GM19043 (cell line): ENCODE data around the gene IPCEF1.

ENCODE experiments used
- ATAC-seq: cut with Tn5 transposase; IDR thresholded peaks from one replicate; pipeline ENCODE4 v1.9.1; 2021; ENCODE audit warnings: low read depth; ENCODE audit not compliant: unreplicated experiment

The IPCEF1 gene

GRCh38 chr6:154356690-154357089 lies at the start of gene IPCEF1:
IPCEF1 (minus strand) TSS chr6:154356803; CDS start chr6:154265947, 90,856 bp downstream.
- ATAC-seq = peak; percentile 18

- ATAC-seq = no peak
These were observed 49.7 kb upstream of the IPCEF1 start for GRCh38 chr6:154406301-154406700.

GRCh38 chr6:154404791-154405400 lies 48.3 kb upstream of the IPCEF1 start:
- no peak for ATAC-seq

- no peak for ATAC-seq
These were observed 47.2 kb upstream of the IPCEF1 start for GRCh38 chr6:154403788-154404187.

- ATAC-seq = no peak
These were observed 45.6 kb upstream of the IPCEF1 start for GRCh38 chr6:154402081-154402780.

GRCh38 chr6:154399097-154399496 lies 42.5 kb upstream of the IPCEF1 start:
- no peak for ATAC-seq

GRCh38 chr6:154397491-154398195 lies 41.0 kb upstream of the IPCEF1 start:
- ATAC-seq = no peak

- no peak for ATAC-seq
These were observed 39.3 kb upstream of the IPCEF1 start for GRCh38 chr6:154395878-154396277.

- no peak for ATAC-seq
These were observed 38.7 kb upstream of the IPCEF1 start for GRCh38 chr6:154395316-154395715.

GRCh38 chr6:154394571-154394970 lies 38.0 kb upstream of the IPCEF1 start:
- no peak for ATAC-seq

GRCh38 chr6:154390034-154390433 lies 33.4 kb upstream of the IPCEF1 start:
- no peak for ATAC-seq

GRCh38 chr6:154388803-154389202 lies 32.2 kb upstream of the IPCEF1 start:
- ATAC-seq = no peak

GRCh38 chr6:154386848-154387717 lies 30.5 kb upstream of the IPCEF1 start:
- no peak for ATAC-seq

- no peak for ATAC-seq
These were observed 27.6 kb upstream of the IPCEF1 start for GRCh38 chr6:154384191-154384590.

GRCh38 chr6:154383273-154383672 lies 26.7 kb upstream of the IPCEF1 start:
- no peak for ATAC-seq

GRCh38 chr6:154382740-154383139 lies 26.1 kb upstream of the IPCEF1 start:
- no peak for ATAC-seq

GRCh38 chr6:154381548-154381947 lies 24.9 kb upstream of the IPCEF1 start:
- ATAC-seq = no peak

GRCh38 chr6:154380741-154381140 lies 24.1 kb upstream of the IPCEF1 start:
- ATAC-seq = no peak

GRCh38 chr6:154379585-154379984 lies 23.0 kb upstream of the IPCEF1 start:
- no peak for ATAC-seq

- ATAC-seq = no peak
These were observed 21.9 kb upstream of the IPCEF1 start for GRCh38 chr6:154378518-154378917.

- no peak for ATAC-seq
These were observed 21.1 kb upstream of the IPCEF1 start for GRCh38 chr6:154377726-154378125.
